Measurements from ENCODE around the gene ARL15.

DNA sequence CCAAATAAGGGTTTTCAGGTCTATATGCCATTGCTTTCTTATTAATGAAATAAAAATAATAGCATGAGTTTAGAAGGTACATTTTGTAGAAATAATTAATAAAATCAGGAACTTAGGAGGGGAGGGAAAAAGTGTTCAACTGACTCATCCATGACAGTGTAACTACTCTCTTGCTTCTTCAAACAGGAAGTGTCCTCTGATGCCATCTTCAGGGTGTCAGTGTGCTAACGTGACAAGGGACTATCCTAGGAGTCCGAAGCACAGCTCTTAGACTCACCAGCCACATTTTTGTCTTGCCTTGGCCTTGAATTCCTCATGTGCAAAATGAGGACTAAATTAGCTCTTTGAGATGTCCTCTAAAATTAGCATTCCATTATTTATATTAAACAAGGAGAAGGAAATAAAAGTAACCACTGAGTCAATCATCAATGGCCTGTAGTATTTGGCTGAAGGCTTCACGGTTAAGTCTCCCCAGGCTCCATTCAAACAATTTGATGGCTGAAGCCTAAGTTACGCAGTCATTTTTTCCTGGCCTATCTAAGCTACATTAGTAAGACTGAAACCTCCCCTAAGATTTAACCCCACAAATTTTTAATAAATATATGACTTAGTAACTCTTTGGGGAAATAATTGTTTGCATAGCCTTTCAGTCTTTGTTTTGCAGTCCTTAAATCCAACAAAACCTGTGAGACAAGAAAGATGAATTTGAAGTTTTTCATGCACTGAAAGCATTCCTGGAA is 151.1 kb downstream of the ARL15 start:
- no peak for TF ChIP-seq POLR2A (IDR thresholded peaks at IDR 0.05)
- TF ChIP-seq, protein P1, sequence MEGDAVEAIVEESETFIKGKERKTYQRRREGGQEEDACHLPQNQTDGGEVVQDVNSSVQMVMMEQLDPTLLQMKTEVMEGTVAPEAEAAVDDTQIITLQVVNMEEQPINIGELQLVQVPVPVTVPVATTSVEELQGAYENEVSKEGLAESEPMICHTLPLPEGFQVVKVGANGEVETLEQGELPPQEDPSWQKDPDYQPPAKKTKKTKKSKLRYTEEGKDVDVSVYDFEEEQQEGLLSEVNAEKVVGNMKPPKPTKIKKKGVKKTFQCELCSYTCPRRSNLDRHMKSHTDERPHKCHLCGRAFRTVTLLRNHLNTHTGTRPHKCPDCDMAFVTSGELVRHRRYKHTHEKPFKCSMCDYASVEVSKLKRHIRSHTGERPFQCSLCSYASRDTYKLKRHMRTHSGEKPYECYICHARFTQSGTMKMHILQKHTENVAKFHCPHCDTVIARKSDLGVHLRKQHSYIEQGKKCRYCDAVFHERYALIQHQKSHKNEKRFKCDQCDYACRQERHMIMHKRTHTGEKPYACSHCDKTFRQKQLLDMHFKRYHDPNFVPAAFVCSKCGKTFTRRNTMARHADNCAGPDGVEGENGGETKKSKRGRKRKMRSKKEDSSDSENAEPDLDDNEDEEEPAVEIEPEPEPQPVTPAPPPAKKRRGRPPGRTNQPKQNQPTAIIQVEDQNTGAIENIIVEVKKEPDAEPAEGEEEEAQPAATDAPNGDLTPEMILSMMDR (IDR thresholded peaks at IDR 0.05): no peak
